GM21360 (cell line): Measurements from ENCODE around the gene LYPD4.

Experiments
- ATAC-seq: cut with Tn5 transposase; IDR thresholded peaks from one replicate; pipeline ENCODE4 v1.9.1; 2021; ENCODE audit warnings: mild to moderate bottlenecking, moderate library complexity; ENCODE audit not compliant: unreplicated experiment

The LYPD4 gene

GRCh38 chr19:41853344-41853743, 8.9 kb upstream of the LYPD4 start:
- no peak for ATAC-seq

GRCh38 chr19:41851456-41851855, 7.0 kb upstream of the LYPD4 start:
- no peak for ATAC-seq

GRCh38 chr19:41850381-41850780, 5.9 kb upstream of the LYPD4 start:
- ATAC-seq, result no peak

- ATAC-seq, result no peak
Observed at GRCh38 chr19:41849067-41849466, 4.6 kb upstream of the LYPD4 start.

GRCh38 chr19:41848666-41849065, 4.2 kb upstream of the LYPD4 start:
- ATAC-seq, result no peak

- ATAC-seq, result no peak
Observed at GRCh38 chr19:41847351-41848105, 3.0 kb upstream of the LYPD4 start.

GRCh38 chr19:41845051-41845590, 638 bp upstream of the LYPD4 start:
- ATAC-seq, result no peak

- ATAC-seq, result no peak
Observed at GRCh38 chr19:41845001-41845050, 343 bp upstream of the LYPD4 start, which contains the start of gene DMRTC2. TSS of gene DMRTC2 (plus strand) at chr19:41845042. CDS start at chr19:41847429, 2,387 bp downstream.

GRCh38 chr19:41843371-41843770, 1.1 kb downstream of the LYPD4 start:
- ATAC-seq, result no peak

- no peak for ATAC-seq
Observed at GRCh38 chr19:41839211-41839610, 5.3 kb downstream of the LYPD4 start.

- no peak for ATAC-seq
Observed at GRCh38 chr19:41837981-41838708, 6.3 kb downstream of the LYPD4 start.

- ATAC-seq, result no peak
Observed at GRCh38 chr19:41821003-41821735, 23.3 kb downstream of the LYPD4 start.

GRCh38 chr19:41816761-41817160, 27.7 kb downstream of the LYPD4 start:
- ATAC-seq, result no peak

GRCh38 chr19:41815301-41815700, 29.2 kb downstream of the LYPD4 start:
- no peak for ATAC-seq

GRCh38 chr19:41813911-41814310, 30.6 kb downstream of the LYPD4 start:
- ATAC-seq, result no peak

- ATAC-seq, result no peak
Observed at GRCh38 chr19:41811981-41812380, 32.5 kb downstream of the LYPD4 start.

- no peak for ATAC-seq
Observed at GRCh38 chr19:41811036-41811435, 33.4 kb downstream of the LYPD4 start.

- no peak for ATAC-seq
Observed at GRCh38 chr19:41810301-41810700, 34.2 kb downstream of the LYPD4 start.

GRCh38 chr19:41808663-41809566, 35.6 kb downstream of the LYPD4 start:
- ATAC-seq, result no peak

- ATAC-seq, result no peak
Observed at GRCh38 chr19:41807176-41807575, 37.3 kb downstream of the LYPD4 start.

- no peak for ATAC-seq
Observed at GRCh38 chr19:41804336-41804735, 40.1 kb downstream of the LYPD4 start.
